ENCODE measurements around the gene BMI1. TPM values are rescaled to one million over a fixed set of nuclear protein-coding genes. Genes with fewer than 3 reads are reported as not detected.

Gene BMI1
- total and polyA plus RNA-seq, 3 donors from 2014 or later, result 56.3 to 120 (median 111) TPM

GRCh38 chr10:22324413-22324812 lies 3.5 kb downstream of the BMI1 start:
- no peak for DNase-seq
- Histone ChIP-seq H3K9me3 (no peaks in the 10 kb centered on the region), H3K27me3 (no peaks in the 10 kb centered on the region), H3K4me1 (peaks cover 30% of the 10 kb centered on the region), H3K4me3 (peak overlapping the region in 1 of 2 donors; percentile 72), H3K27ac (peak overlapping the region; percentile 15 to 39), H3K36me3 (ENCODE audit: low read depth, missing control alignments) (no peaks in the 10 kb centered on the region)
- WGBS, 2 donors, result 51 to 53% methylated on average over 4 of the region's 4 CpGs
- TF ChIP-seq CTCF (IDR thresholded peaks at IDR 0.05) (no peak), POLR2A (IDR thresholded peaks at IDR 0.05) (no peak)
- intact Hi-C loops (cut with DNase I; ENCODE audit: low total_unique reads), result no loop called here

- Histone ChIP-seq H3K4me3 (peak overlapping the region; percentile 62 to 72), H3K27ac (peak overlapping the region; percentile 15 to 39), H3K4me1 (peaks cover 27% of the 10 kb centered on the region), H3K9me3 (no peaks in the 10 kb centered on the region), H3K27me3 (no peaks in the 10 kb centered on the region), H3K36me3 (ENCODE audit: low read depth, missing control alignments) (no peaks in the 10 kb centered on the region)
- DNase-seq, result no peak
- WGBS, 2 donors, result 7 to 9% methylated on average over 9 of the region's 9 CpGs
- TF ChIP-seq POLR2A (IDR thresholded peaks at IDR 0.05) (no peak), CTCF (IDR thresholded peaks at IDR 0.05) (no peak)
- intact Hi-C loops (cut with DNase I; ENCODE audit: low total_unique reads), result no loop called here
These were observed 4.0 kb downstream of the BMI1 start for GRCh38 chr10:22324893-22325271.

GRCh38 chr10:22325272-22326144 lies 4.6 kb downstream of the BMI1 start:
- H3K4me3 ChIP-seq, result peak overlapping the region; percentile 62 to 72
- 1 to 2% methylated on average over 17 to 72 of the region's 92 CpGs for WGBS, 2 donors
- H3K27ac ChIP-seq, result peak overlapping the region; percentile 66 to 79
- H3K27me3 ChIP-seq, result no peaks in the 10 kb centered on the region
- DNase-seq, result peak; percentile 76
- intact Hi-C loops (cut with DNase I; ENCODE audit: low total_unique reads), result no loop called here
- H3K36me3 ChIP-seq (ENCODE audit: low read depth, missing control alignments), result no peaks in the 10 kb centered on the region
- TF ChIP-seq POLR2A (IDR thresholded peaks at IDR 0.05) (no peak), CTCF (IDR thresholded peaks at IDR 0.05) (no peak)
- peaks cover 25% of the 10 kb centered on the region for H3K4me1 ChIP-seq
- no peaks in the 10 kb centered on the region for H3K9me3 ChIP-seq

- intact Hi-C loops (cut with DNase I; ENCODE audit: low total_unique reads), result no loop called here
- DNase-seq, result peak; percentile 43
These were observed 5.3 kb downstream of the BMI1 start for GRCh38 chr10:22326145-22326702.

More at GRCh38 chr10:22326145-22326702, 5.3 kb downstream of the BMI1 start:
- TF ChIP-seq CTCF (IDR thresholded peaks at IDR 0.05) (no peak), POLR2A (IDR thresholded peaks at IDR 0.05) (no peak)
- Histone ChIP-seq H3K4me3 (peak overlapping the region; percentile 62 to 72), H3K27ac (peak overlapping the region; percentile 66 to 79), H3K9me3 (no peaks in the 10 kb centered on the region), H3K27me3 (no peaks in the 10 kb centered on the region), H3K36me3 (ENCODE audit: low read depth, missing control alignments) (no peaks in the 10 kb centered on the region), H3K4me1 (peaks cover 25% of the 10 kb centered on the region)
- WGBS, 2 donors, result 42 to 46% methylated on average over 8 of the region's 8 CpGs

All from testis (tissue), 3 donors.